Neural progenitor cell (in vitro differentiated cells): ENCODE measurements around the gene URI1. TPM values are rescaled to one million over a fixed set of nuclear protein-coding genes. Genes with fewer than 3 reads are reported as not detected.

Source experiments
- DNase-seq: peaks from one replicate; pipeline ENCODE4 v3.0.0-alpha.2; 2016; ENCODE audit warnings: low spot score
- H2AFZ ChIP-seq: fragments of 200-600 bp; sonication (generic); replicated peaks from 2 replicates; pipeline ENCODE4 v1.6.1; 2016; ENCODE audit warnings: antibody characterized with exemption
- H3F3A ChIP-seq: fragments of 200-600 bp; sonication (generic); 2 replicates; pipeline ENCODE4 v1.6.1; 2016; ENCODE audit warnings: antibody characterized with exemption, low read depth
- H3K27ac ChIP-seq: fragments of 200-600 bp; sonication (generic); 2 replicates; pipeline ENCODE4 v1.5.1; 2016; ENCODE audit warnings: mild to moderate bottlenecking
- H3K27me3 ChIP-seq: fragments of 200-600 bp; sonication (generic); 2 replicates; pipeline ENCODE4 v1.6.1; 2016; ENCODE audit warnings: mild to moderate bottlenecking, moderate library complexity
- H3K36me3 ChIP-seq: fragments of 200-600 bp; sonication (generic); 2 replicates; pipeline ENCODE4 v1.5.1; 2016
- H3K4me1 ChIP-seq: fragments of 200-600 bp; sonication (generic); 2 replicates; pipeline ENCODE4 v1.6.1; 2016; ENCODE audit warnings: mixed run types
- H3K4me2 ChIP-seq: fragments of 200-600 bp; sonication (generic); 2 replicates; pipeline ENCODE4 v1.6.1; 2016
- H3K4me3 ChIP-seq: fragments of 200-600 bp; sonication (generic); 2 replicates; pipeline ENCODE4 v1.5.1; 2016
- H3K79me2 ChIP-seq: fragments of 200-600 bp; sonication (generic); 2 replicates; pipeline ENCODE4 v1.6.1; 2016; ENCODE audit warnings: low read depth
- H3K9ac ChIP-seq: fragments of 200-600 bp; sonication (generic); 2 replicates; pipeline ENCODE4 v1.6.1; 2016
- H3K9me3 ChIP-seq: fragments of 200-600 bp; sonication (generic); 2 replicates; pipeline ENCODE4 v1.5.1; 2016; ENCODE audit warnings: low read depth
- H4K20me1 ChIP-seq: fragments of 200-600 bp; sonication (generic); 2 replicates; pipeline ENCODE4 v1.6.1; 2016; ENCODE audit warnings: low read depth
- H3K27ac Mint-ChIP-seq: 3 replicates; pipeline ENCODE4 v1.8.0; 2021; ENCODE audit warnings: mixed read lengths
- H3K27me3 Mint-ChIP-seq: 2 replicates; pipeline ENCODE4 v1.8.0; 2022; ENCODE audit warnings: low read depth, mild to moderate bottlenecking, inconsistent platforms, moderate library complexity, mixed read lengths; ENCODE audit not compliant: insufficient read depth
- H3K36me3 Mint-ChIP-seq: 3 replicates; pipeline ENCODE4 v1.8.0; 2021; ENCODE audit warnings: mixed read lengths
- H3K4me1 Mint-ChIP-seq: 3 replicates; pipeline ENCODE4 v1.8.0; 2021; ENCODE audit warnings: mixed read lengths
- H3K4me3 Mint-ChIP-seq: 3 replicates; pipeline ENCODE4 v1.8.0; 2021; ENCODE audit warnings: mild to moderate bottlenecking, moderate library complexity, mixed read lengths
- H3K9me3 Mint-ChIP-seq: 3 replicates; pipeline ENCODE4 v1.8.0; 2020; ENCODE audit warnings: mixed read lengths
- CTCF ChIP-seq: fragments of 200-600 bp; sonication (generic); IDR thresholded peaks from 2 replicates; pipeline ENCODE4 v1.5.1; 2017; ENCODE audit warnings: antibody characterized with exemption, mild to moderate bottlenecking
- EZH2 ChIP-seq: fragments of 200-600 bp; sonication (generic); IDR thresholded peaks from 2 replicates; pipeline ENCODE4 v1.6.1; 2017; ENCODE audit warnings: antibody characterized with exemption, mild to moderate bottlenecking, moderate library complexity
- EZH2phosphoT487 ChIP-seq: fragments of 200-600 bp; sonication (generic); IDR thresholded peaks from 2 replicates; pipeline ENCODE4 v1.6.1; 2017; ENCODE audit warnings: antibody characterized with exemption
- total RNA-seq: library from RNA; depleted of rRNA; stranded (reverse); fragments of >200 nt; gene quantifications from 2 replicates; pipeline ENCODE4 v1.2.3, GENCODE V29; 2015; ENCODE audit warnings: low replicate concordance

Gene URI1
- total RNA-seq, 1 donor from 2014 or later = 94.7 TPM

- Histone ChIP-seq H3K4me1 (peaks cover 2% of the 10 kb centered on the region), H3K36me3 (no peaks in the 10 kb centered on the region), H3K9me3 (no peaks in the 10 kb centered on the region), H4K20me1 (no peaks in the 10 kb centered on the region), H3F3A (no peaks in the 10 kb centered on the region), H3K4me2 (no peak overlapping the region), H3K79me2 (no peaks in the 10 kb centered on the region), H2AFZ (no peak overlapping the region), H3K27me3 (no peaks in the 10 kb centered on the region), H3K27ac (no peak overlapping the region), H3K9ac (no peak overlapping the region), H3K4me3 (no peak overlapping the region)
- Mint-ChIP-seq H3K4me1 (peaks cover 13% of the 10 kb centered on the region), H3K27me3 (peaks cover 10% of the 10 kb centered on the region), H3K4me3 (no peak overlapping the region), H3K36me3 (no peaks in the 10 kb centered on the region), H3K27ac (no peak overlapping the region), H3K9me3 (no peaks in the 10 kb centered on the region)
- DNase-seq = no peak
- TF ChIP-seq EZH2 (no peak), EZH2phosphoT487 (no peak), CTCF (no peak)
These were observed 19.1 kb upstream of the URI1 start for GRCh38 chr19:29922972-29923371.

GRCh38 chr19:29923653-29924052 lies 18.4 kb upstream of the URI1 start:
- no peak overlapping the region for H3K27ac ChIP-seq
- Mint-ChIP-seq H3K9me3 (no peaks in the 10 kb centered on the region), H3K27me3 (peaks cover 10% of the 10 kb centered on the region), H3K27ac (no peak overlapping the region), H3K4me1 (peaks cover 19% of the 10 kb centered on the region), H3K4me3 (no peak overlapping the region), H3K36me3 (no peaks in the 10 kb centered on the region)
- no peak overlapping the region for H3K4me2 ChIP-seq
- no peak overlapping the region for H3K9ac ChIP-seq
- TF ChIP-seq EZH2phosphoT487 = no peak
- TF ChIP-seq CTCF = no peak
- TF ChIP-seq EZH2 = no peak
- no peaks in the 10 kb centered on the region for H3K27me3 ChIP-seq
- peaks cover 9% of the 10 kb centered on the region for H3K4me1 ChIP-seq
- H3K36me3 ChIP-seq = no peaks in the 10 kb centered on the region
- no peak for DNase-seq
- H3K9me3 ChIP-seq = no peaks in the 10 kb centered on the region
- H2AFZ ChIP-seq = no peak overlapping the region
- H3K4me3 ChIP-seq = no peak overlapping the region
- H4K20me1 ChIP-seq = no peaks in the 10 kb centered on the region
- H3K79me2 ChIP-seq = no peaks in the 10 kb centered on the region
- no peaks in the 10 kb centered on the region for H3F3A ChIP-seq

- Mint-ChIP-seq H3K36me3 (no peaks in the 10 kb centered on the region), H3K4me3 (no peak overlapping the region), H3K9me3 (no peaks in the 10 kb centered on the region), H3K27me3 (peaks cover 11% of the 10 kb centered on the region), H3K4me1 (peaks cover 21% of the 10 kb centered on the region), H3K27ac (no peak overlapping the region)
- Histone ChIP-seq H3F3A (no peaks in the 10 kb centered on the region), H3K27ac (no peak overlapping the region), H3K4me1 (peaks cover 9% of the 10 kb centered on the region), H3K36me3 (no peaks in the 10 kb centered on the region), H3K9ac (no peak overlapping the region), H4K20me1 (no peaks in the 10 kb centered on the region), H3K9me3 (no peaks in the 10 kb centered on the region), H3K4me3 (no peak overlapping the region), H3K4me2 (no peak overlapping the region), H3K79me2 (no peaks in the 10 kb centered on the region), H3K27me3 (no peaks in the 10 kb centered on the region), H2AFZ (no peak overlapping the region)
- TF ChIP-seq EZH2phosphoT487 (no peak), CTCF (no peak), EZH2 (no peak)
- no peak for DNase-seq
These were observed 16.0 kb upstream of the URI1 start for GRCh38 chr19:29926031-29926430.

GRCh38 chr19:29926801-29927200 lies 15.2 kb upstream of the URI1 start:
- no peak overlapping the region for H3K4me2 ChIP-seq
- peaks cover 10% of the 10 kb centered on the region for H3K27me3 Mint-ChIP-seq
- H3K9me3 Mint-ChIP-seq = no peaks in the 10 kb centered on the region
- H3K79me2 ChIP-seq = no peaks in the 10 kb centered on the region
- H3K36me3 ChIP-seq = no peaks in the 10 kb centered on the region
- H3K27ac Mint-ChIP-seq = peak overlapping the region; percentile 26
- no peak overlapping the region for H3K27ac ChIP-seq
- TF ChIP-seq CTCF (no peak), EZH2 (no peak), EZH2phosphoT487 (no peak)
- H2AFZ ChIP-seq = no peak overlapping the region
- no peak for DNase-seq
- no peaks in the 10 kb centered on the region for H3K27me3 ChIP-seq
- H3K9ac ChIP-seq = no peak overlapping the region
- H3K36me3 Mint-ChIP-seq = no peaks in the 10 kb centered on the region
- peak overlapping the region; percentile 21 for H3K4me3 Mint-ChIP-seq
- H4K20me1 ChIP-seq = no peaks in the 10 kb centered on the region
- peaks cover 9% of the 10 kb centered on the region for H3K4me1 ChIP-seq
- no peaks in the 10 kb centered on the region for H3F3A ChIP-seq
- no peak overlapping the region for H3K4me3 ChIP-seq
- H3K9me3 ChIP-seq = no peaks in the 10 kb centered on the region
- H3K4me1 Mint-ChIP-seq = peaks cover 21% of the 10 kb centered on the region
